Measurements from ENCODE around the gene SRL.

DNA sequence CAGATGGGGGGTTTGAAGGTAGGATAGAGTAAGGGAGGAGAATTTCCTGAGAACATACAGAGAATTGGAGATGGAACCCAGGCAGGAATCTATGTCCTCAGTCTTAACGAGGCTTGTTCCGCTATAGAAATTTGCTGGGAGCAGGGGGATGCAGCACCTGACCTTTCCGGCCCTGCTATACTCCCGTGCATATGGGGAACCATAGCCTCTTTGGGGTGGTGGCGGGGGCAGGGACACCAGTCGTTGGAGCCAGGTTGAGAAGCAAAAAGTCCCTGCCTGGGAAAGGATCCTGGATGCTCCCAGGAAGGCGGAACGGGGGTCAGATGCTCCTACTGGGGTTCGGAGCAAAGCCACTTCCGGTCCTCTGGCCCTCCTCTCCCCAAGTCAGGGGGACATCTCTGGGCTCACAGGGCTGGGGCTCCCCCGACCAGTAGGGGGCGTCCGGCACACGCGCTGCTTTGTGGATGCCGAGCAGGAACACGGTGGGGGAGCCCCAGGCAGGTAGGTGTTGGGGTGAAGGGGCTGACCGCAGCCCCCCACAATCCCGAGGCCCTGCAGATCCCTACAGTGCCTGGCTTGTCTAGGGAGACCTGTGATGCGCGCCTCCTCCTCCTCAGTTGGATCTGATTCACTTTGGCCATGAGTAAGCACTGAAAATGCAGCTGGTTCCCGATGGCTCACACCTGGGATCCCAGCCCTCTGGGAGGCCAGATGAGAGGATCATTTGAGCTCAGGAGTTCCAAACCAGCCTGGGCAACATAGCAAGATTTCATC lies 46.5 kb upstream of the SRL start:
- TF ChIP-seq POLR2AphosphoS5 (IDR thresholded peaks at IDR 0.05; ENCODE audit: low read depth) (no peak), GABPA (IDR thresholded peaks at IDR 0.05; ENCODE audit: low read depth) (peak; percentile 42; the same call in 1 of the 2 replicates)
- TF ChIP-seq, protein P1, sequence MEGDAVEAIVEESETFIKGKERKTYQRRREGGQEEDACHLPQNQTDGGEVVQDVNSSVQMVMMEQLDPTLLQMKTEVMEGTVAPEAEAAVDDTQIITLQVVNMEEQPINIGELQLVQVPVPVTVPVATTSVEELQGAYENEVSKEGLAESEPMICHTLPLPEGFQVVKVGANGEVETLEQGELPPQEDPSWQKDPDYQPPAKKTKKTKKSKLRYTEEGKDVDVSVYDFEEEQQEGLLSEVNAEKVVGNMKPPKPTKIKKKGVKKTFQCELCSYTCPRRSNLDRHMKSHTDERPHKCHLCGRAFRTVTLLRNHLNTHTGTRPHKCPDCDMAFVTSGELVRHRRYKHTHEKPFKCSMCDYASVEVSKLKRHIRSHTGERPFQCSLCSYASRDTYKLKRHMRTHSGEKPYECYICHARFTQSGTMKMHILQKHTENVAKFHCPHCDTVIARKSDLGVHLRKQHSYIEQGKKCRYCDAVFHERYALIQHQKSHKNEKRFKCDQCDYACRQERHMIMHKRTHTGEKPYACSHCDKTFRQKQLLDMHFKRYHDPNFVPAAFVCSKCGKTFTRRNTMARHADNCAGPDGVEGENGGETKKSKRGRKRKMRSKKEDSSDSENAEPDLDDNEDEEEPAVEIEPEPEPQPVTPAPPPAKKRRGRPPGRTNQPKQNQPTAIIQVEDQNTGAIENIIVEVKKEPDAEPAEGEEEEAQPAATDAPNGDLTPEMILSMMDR (IDR thresholded peaks at IDR 0.05; ENCODE audit: insufficient read depth, low read length): peak; percentile 90
- TF ChIP-seq, protein P2, sequence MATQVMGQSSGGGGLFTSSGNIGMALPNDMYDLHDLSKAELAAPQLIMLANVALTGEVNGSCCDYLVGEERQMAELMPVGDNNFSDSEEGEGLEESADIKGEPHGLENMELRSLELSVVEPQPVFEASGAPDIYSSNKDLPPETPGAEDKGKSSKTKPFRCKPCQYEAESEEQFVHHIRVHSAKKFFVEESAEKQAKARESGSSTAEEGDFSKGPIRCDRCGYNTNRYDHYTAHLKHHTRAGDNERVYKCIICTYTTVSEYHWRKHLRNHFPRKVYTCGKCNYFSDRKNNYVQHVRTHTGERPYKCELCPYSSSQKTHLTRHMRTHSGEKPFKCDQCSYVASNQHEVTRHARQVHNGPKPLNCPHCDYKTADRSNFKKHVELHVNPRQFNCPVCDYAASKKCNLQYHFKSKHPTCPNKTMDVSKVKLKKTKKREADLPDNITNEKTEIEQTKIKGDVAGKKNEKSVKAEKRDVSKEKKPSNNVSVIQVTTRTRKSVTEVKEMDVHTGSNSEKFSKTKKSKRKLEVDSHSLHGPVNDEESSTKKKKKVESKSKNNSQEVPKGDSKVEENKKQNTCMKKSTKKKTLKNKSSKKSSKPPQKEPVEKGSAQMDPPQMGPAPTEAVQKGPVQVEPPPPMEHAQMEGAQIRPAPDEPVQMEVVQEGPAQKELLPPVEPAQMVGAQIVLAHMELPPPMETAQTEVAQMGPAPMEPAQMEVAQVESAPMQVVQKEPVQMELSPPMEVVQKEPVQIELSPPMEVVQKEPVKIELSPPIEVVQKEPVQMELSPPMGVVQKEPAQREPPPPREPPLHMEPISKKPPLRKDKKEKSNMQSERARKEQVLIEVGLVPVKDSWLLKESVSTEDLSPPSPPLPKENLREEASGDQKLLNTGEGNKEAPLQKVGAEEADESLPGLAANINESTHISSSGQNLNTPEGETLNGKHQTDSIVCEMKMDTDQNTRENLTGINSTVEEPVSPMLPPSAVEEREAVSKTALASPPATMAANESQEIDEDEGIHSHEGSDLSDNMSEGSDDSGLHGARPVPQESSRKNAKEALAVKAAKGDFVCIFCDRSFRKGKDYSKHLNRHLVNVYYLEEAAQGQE (IDR thresholded peaks at IDR 0.05; ENCODE audit: insufficient replicate concordance, low read depth): no peak
